Fibroblast of peridontal ligament (primary cell): ENCODE results near the gene ADGRD1.

Experiments
- DNase-seq: peaks from one replicate; pipeline ENCODE4 v3.0.0-alpha.2; 2010; ENCODE audit errors: extremely low read depth

Gene ADGRD1

DNA sequence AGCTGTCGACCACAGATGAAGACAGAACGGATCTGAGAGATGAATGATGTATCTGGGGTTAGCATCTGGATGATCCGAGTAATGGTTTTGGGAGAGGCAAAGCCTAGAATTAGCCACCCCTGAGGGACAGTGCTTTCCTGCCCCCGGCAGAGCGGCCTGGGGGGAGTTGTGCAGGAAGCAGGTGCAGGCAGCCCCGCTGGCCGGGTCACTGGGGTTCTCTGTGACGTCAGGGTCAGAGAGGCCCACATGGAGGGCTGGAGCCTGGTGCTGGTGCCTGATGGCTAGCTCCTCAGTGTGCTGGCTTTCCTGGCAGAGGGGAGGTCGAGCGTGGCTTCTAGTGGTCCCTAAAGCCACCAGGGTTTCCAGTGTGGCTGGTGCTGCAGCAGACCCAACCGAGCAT lies 70.3 kb downstream of the ADGRD1 start:
- DNase-seq = no peak

DNA sequence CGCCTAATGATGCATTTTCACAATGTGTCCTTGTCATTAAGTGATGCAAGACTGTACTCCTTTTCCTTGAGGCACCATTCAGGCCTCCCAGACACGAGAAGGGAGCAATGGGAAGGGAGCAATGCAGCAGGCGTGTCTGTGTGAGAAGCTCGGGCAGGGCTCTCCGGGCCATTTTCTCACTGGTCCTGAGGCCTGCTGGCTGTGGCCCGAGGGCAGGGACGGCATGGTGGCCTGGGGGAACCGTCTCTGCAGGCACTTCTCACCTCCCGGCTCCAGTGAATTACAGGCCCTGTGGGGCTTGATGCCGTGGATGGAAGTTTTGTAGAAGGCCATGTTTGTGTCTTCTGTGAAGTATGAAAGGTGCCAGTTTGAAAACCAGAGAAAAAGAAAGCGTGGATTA lies 71.0 kb downstream of the ADGRD1 start:
- no peak for DNase-seq

DNA sequence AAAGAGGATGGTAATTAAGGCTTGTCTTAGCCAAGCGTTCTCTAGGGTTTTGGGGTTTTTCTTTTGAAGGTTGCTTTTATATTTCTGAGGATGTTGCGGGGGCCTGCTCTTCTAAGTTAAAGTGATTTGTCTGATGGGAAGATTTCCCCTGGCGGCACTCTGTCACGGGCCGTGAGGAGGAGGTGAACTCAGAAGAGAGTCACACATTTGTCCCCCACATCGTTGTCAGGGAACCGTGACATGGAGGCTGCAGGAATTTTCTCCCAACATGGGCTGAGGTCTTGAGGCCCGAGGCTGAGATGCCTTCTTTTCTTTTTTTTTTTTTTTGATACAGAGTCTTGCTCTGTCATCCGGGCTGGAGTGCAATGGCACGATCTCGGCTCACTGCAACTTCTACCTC lies 71.5 kb downstream of the ADGRD1 start:
- no peak for DNase-seq

DNA sequence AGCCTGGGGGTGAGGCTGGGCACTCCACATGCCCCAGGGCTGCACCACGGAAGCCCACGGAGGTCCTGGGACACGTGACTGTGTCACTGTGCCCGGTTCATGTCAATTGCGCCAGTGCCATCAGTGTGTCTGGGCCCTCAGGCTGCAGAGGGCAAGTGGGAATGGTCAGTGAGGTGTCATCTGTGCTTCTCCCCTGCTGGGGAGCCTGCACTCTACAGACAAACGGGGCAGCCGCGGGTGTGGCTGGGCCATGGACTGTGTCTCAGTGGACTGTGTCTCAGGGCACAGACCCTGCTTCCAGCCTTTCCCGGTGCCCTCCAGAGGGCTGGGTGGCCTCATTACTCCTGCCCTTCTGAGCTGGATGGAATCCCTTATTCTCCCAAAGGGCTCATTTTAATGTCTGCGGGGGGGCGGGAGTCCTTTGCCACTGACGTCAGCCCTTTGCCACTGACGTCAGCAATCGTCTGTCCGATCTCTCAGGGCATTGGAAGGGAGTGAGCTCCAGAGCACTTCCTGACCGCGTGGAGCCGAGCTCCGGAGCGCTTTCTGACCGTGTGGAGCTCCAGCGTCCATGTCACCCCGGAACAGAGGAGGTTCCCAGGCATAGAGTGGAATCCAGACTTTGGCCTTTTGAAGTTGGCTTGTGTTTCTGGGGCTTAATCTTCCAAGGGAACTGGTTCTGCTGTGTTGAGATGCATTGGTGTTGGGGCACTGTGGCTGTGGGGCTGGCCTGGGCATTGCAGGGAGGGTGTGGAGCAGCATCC lies 72.4 kb downstream of the ADGRD1 start:
- DNase-seq = no peak

DNA sequence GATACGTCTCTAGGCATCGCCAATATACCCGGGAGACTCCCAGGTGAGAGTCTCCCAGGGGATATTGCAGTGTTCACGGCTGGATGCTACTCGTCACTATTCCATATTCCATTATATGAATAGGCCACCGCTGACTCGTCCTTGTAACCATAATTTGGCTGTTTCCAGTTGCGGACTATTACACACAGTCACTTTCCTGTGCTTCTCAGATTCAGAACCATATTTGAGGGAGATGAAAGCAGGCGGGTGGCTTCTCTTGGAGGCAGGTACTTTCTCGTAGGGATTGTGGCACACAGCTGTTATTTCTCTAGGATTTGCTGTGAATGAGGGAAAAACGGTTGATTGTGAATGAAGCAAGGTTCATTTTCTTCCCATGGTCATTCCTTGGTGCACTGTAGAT lies 73.0 kb downstream of the ADGRD1 start:
- no peak for DNase-seq

DNA sequence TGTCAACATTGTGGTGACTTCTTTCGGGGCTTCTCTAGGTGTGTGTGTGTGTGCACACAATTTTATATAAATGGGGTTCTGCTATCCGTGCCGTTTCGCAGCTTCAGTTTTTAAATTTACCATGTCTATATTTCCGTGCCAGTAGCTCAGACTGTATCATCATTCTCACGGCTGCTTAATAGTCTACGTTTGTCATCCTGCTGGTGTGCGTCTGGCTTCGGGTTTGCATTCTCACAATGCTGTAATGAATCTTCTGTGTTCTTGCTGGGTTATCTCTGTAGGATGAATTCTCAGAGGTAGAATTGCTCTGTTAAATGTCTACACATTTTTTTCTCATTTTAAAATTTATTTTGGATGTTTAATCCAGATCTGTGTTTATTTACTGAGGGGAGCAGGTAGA lies 73.6 kb downstream of the ADGRD1 start:
- no peak for DNase-seq

DNA sequence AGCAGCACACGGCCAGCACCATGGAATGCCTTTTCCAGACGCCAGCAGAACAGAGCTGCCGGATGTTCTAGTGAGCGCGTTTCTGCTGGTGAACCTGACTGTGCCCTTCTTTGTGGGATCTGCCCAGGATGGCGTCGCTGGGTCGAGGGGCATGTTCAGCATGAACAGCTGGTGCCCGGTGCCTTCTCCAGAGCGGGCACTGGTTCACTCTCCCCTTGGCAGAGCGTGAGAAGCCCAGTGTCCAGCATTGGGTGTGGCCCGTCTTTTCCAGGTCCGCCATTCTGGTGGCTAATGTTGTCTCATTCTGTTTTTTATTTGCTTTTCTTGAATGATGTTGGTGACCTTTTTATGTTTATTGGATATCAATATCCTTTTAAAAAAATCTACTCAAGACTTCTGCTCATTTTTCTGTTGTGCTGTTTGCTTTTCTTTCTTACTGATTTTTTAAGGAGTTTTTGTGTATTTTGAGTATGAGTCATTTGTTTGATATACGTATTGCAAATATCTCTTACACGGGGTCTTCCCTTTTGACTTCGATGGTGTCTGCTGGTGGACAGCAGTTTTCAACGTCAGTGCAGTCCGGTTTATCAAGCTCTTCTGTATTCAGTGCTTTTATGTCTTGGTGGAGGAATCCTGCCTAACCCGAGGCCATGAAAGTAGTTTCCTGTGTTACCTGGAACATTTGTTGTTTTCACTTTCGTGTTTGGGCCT lies 74.3 kb downstream of the ADGRD1 start:
- DNase-seq = no peak

DNA sequence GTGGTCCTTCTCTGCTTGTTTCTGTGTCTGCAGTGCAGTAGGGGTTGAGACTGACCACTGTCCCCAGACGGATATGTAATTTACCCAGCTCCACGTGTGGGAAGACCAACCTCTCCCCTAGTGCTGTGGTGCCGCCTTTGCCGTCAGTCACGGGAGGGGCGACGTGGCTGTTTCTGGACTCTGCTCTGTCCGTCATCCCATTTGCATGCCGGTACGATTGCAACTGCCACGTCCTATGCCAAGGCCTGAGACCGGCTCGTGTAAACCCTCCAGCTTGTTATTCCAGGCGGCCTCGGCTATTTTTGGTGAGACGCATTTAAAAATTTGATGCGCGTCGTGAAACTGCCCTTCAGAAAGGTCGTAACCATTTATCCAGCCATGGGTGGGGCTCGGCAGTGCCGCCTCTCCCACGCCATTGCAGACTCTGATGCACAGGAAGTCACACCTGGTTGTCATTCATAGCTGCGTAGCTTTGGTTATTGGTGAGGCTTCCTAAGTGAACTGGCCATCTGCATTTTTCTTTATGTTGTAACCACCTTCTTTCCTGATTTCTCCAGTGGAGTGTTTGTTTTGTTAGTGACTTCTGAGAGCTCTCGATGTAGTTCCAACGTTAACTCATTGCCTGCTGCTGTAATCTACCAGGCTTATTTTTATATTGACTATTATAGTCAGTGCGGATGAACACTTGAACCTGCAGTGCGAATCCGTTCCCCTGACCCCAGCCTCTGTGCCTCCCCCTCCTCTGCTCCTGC lies 75.1 kb downstream of the ADGRD1 start:
- no peak for DNase-seq

DNA sequence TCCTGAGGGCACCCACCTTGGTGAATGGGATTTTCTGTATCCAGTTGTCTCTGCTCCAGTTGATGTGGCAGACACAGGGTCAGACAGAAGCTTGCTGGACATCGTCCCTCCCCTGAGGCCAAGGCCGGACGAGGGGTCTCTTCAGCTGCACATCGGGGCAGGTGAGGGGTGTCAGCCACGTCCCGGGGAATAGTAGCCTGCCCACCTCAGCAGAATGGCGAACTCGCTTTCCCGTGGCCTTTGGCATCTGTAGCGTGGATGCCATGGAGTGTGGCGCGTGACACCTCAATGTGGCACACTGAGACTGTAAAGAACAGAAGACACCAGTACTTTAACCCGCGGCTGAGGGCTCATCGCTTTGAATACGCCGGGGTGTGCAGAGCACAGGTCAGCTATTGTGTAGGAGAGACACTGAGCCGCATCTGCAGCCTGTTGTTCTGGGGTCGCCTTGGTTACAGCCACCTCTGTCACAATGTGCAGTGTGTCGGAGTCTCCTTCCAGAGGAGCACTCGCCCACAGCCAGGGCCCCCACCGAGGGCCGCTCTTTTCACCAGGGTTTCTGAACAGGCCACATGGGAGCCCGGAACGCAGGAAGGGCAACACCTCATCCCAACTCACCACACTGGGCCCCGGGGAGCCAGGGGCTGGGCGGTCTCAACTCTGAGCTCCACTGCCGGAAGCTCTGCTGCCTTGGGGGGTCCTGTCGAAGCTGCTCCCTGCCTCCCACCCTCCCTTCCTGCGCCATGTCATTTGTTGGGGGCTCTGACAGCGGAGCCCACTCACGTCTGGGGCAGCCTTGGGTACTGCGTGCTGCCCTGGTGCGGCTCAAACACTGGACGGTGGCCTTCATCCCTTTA lies 77.0 kb downstream of the ADGRD1 start:
- no peak for DNase-seq

DNA sequence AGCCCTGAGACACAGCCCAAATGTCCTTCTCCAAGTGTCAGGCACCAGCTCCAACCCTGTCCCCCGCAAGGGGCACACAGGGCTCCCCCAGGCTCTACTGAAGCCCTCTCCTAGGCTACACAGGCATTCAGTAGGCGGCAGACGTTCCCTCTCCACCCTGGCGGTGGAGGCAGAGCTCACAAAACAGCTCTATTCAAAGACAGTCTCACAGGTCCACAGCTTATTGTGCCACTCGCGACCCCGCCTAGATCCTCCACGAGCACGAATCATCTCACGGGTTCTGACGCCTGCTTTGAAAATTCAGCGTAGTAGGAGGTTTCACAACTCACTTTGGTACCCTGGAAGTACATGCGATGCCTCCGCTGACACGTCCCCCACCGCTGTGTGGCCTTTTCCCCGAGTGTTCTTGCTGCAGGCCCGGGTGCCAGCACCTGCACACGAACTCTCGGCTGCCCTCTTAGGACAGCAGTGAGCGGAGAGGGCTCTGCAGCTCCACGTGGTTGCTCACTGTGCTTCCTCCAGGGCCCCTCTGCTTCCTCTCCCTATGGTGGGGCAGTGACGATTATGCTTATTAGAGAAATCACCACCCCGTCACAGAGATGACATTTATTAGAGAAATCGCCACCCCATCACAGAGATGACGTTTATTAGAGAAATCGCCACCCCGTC lies 78.5 kb downstream of the ADGRD1 start:
- DNase-seq = no peak

DNA sequence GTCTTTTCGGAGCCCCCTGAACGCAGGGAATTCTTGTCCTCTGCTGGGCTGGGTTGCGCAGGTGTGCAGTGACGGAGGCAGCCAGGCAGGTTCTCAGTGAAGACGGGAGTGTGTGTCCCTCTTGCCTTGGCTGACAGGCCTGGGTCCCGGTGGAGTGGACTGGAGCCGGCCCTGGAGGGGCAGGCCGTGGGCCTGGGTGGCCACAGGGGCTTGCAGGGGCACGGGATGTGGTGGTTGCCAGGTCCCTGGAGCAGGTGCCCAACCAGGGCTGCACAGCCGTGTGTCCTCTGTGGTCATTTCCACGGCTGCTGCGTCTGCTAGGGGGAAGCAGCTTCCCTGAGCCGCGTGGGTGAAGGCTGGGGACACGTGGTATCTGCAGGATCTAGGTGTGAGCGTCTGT lies 79.8 kb downstream of the ADGRD1 start:
- DNase-seq = no peak

DNA sequence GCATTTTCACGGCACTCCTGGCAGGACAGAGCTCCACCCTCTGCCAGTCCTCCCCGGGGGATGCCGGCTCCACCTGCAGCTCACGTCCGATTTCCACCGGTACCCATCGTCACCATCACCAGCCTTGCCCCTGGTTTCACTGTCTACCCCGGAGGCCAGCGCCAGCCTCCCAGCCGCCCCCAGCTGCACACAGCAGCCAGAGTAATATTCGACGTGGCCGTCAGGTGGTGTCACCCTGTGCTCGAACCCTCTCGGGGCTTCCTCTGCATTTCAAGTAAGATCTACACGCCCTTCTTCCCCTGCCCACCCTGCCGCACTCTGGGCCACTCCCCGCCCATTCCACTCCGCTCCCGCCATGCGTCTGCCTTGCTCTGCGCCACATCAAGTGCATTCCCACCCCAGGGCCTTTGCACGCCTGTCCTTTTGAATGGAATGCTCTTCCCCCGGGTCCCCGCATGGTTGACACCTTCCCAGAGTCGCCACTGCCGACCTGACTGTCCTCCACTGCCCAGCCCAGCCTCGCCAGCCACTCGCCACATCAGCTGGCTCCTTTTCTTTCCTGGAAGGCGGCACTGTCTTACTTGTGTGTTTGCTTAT lies 80.3 kb downstream of the ADGRD1 start:
- DNase-seq = no peak

DNA sequence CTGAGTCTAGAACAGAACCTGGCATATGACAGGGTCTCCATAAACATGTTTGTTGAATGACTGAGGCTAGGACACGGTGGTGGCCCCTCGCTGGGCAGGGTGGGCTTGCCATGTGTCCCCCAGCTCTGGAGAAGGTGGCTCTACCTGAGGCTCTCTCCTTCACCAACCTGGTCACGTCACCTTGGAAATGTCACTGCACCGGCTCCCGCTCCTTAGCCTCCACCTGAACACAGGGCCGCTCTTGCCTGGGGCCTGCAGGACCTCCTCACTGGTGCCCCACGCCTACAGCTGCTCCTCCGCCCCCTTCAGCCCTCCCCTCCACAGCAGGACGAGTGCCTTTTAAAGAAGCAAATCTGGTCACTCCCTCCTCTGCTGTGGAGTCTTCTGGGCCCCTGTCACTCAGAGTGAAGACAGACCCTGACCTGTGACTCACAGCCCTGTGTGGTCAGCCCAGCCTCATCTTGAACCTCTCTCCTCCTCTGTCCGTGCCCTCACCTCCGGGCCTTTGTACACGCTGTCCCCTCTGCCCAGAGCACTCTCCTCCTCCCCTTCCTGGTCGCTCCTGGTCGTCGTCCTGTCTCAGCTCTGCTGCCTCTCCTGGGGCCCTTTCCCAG lies 81.0 kb downstream of the ADGRD1 start:
- no peak for DNase-seq

DNA sequence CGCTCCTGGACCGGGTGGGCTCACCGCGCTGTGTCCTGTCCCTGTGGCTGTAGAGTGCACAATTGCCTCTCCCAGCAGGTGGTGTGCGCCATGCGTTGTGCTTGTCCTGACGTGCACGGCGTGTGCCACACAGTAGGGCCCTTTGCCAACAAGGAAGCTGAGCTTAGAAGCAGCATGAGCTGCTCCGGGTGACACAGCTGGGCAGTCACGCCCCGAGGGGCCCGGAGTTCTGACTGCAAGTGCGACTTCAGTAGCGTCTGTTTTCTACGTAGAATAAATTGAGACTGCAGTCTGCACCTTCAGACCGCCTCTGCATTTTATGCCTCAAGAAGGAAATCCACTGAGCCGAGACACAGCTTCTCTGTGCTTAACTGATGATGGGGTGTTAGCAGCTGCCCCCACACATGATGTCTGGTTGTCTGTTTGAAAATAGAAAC lies 81.6 kb downstream of the ADGRD1 start:
- no peak for DNase-seq

DNA sequence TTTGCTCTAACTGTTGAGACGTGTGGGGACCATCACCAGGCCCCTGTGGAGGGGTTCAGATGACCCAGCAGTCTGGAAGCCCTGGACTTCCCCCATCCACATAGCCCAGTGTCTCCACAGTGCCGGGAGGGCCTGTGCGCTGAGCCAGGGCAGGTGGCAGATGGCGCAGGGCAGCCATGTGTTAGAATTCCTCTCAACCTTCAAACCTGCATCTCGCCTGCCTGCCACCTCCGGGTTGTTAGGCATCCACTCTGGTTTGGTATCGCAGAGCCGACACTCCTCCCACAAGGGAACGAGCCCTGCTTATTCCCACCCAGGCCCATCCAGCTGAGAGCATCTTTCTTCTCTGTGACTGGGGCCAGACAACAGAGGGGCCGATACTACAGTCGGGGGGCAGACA lies 84.5 kb downstream of the ADGRD1 start:
- no peak for DNase-seq

DNA sequence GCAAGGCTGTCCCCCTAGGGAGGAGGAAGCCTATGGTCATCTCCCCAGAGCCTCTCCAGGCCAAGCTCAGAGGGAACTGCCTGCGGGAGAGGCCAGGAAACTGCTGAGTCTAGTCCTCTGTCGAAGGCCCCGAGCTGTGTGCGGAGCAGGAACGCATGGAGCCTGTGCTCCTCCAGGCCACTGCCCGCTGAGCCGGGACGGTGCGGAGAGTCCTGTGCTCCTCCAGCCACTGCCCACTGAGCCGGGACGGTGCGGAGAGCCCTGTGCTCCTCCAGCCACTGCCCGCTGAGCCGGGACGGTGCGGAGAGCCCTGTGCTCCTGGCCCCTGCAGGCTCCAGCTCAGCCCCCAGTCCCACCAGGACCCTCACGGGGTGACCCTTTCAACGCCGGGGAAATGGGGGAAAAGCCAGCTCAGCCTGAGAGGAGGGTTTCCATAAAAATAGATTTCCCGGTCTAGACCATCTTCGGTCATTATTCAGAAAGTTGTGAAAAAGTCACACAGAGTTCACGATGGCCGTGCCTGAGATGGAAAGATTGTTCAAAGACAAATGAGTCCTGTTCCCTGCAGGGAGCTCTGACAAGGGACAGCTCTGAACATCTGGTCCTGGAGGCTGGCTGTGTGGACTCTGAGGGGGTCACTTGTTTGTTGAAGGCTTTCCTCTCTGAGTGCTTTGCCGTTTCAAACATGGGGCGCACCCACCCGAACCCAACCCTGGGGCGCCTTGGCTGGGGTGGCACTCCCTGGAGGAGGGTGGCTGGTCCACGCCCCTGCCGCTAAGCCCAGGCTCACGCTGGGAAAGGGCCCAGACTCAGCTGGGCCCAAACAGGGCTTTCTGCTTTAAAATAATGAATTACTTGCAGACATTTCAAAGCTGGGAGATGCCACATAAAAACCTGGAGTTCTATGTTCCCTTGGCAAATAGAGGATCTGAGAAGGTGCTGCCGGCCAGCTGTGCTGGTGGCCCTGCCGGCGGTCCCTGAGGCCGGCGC lies 85.5 kb downstream of the ADGRD1 start:
- no peak for DNase-seq

DNA sequence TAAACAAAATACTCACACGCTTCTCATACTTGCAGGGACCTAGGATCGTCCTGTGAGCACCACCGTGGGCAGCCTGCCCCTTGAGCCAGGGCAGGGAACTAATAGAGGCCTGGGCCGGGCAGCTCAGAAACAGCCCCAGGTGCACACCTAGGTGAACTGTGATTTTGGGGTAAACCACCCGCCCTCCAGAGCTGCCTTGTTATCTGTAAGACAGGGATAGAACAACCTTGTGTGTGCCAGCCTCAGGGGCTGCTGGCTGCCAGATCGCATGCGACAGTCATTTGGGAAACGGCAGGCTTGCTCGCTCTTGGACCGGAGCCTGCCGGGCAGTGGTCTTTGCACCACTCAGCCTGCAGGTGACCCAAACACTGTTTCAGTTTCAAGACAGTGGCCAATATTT lies 86.8 kb downstream of the ADGRD1 start:
- DNase-seq = no peak

DNA sequence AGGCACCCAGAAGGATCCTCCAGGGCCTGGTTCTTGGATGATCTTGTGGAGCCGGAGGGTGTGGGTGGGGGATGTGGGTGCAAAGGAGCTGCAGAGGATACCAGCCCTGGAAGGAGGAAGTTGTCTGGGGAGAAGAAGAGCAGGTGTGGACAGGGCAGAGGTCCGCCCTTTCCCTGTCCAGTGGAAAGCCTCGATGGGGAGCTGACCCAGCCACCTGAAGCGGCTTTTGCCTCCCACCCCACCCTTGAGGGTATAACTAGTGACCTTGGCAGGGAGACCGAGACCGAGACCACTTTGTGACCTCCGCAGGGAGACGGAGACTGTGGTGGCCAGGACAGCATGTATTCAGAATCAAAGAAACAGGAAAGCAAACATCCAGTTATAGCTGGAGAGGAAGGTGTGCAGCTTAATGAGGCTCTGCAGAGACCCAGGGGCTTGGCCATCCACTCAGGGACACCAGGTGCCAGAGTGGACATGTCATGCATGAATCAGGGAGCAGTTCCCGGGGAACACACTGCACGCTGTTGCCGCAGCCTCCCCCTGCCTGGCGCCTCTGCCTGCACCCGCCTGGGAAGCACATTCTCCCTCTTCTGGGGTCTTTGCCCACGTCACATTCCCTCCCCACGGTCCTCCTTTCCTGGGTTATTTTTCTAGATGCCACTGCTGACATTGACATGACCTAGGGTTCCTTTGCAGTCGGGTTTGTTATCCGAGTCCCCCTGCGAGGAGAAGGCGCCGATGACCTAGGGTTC lies 87.7 kb downstream of the ADGRD1 start:
- DNase-seq = no peak
